Measurements from ENCODE around the gene TMEM178A.

- TF ChIP-seq CTCF (IDR thresholded peaks at IDR 0.05) (no peak), EP300 (IDR thresholded peaks at IDR 0.05; ENCODE audit: low read depth) (no peak), POLR2A (IDR thresholded peaks at IDR 0.05) (no peak)
Measured at GRCh38 chr2:39735648-39736047, 69.9 kb downstream of the TMEM178A start.

Measured in transverse colon (tissue), 3 donors.